ENCODE data around the gene MRPL30. TPM values are rescaled to one million over a fixed set of nuclear protein-coding genes. Genes with fewer than 3 reads are reported as not detected.
"Not testable (repeated sequence)": the region's sequence is repeated elsewhere in the genome, so short reads cannot be mapped to it uniquely, and the experiment has no call there.

The MRPL30 gene
- total RNA-seq, 6 experiments from 2014 or later, result 13.3 to 28.2 (median 14.2) TPM

- H3K27me3 ChIP-seq, result no peaks in the 10 kb centered on the region
- 88% methylated on average over 2 of the region's 2 CpGs for WGBS (ENCODE audit: insufficient coverage, low coverage, low lambda C conversion rate, missing lambda C conversion rate)
- no peak for DNase-seq
- TF ChIP-seq, protein P1, sequence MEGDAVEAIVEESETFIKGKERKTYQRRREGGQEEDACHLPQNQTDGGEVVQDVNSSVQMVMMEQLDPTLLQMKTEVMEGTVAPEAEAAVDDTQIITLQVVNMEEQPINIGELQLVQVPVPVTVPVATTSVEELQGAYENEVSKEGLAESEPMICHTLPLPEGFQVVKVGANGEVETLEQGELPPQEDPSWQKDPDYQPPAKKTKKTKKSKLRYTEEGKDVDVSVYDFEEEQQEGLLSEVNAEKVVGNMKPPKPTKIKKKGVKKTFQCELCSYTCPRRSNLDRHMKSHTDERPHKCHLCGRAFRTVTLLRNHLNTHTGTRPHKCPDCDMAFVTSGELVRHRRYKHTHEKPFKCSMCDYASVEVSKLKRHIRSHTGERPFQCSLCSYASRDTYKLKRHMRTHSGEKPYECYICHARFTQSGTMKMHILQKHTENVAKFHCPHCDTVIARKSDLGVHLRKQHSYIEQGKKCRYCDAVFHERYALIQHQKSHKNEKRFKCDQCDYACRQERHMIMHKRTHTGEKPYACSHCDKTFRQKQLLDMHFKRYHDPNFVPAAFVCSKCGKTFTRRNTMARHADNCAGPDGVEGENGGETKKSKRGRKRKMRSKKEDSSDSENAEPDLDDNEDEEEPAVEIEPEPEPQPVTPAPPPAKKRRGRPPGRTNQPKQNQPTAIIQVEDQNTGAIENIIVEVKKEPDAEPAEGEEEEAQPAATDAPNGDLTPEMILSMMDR (IDR thresholded peaks at IDR 0.05), result no peak
- no peak overlapping the region for H3K27ac ChIP-seq
- H3K4me1 ChIP-seq, result no peaks in the 10 kb centered on the region
- no peaks in the 10 kb centered on the region for H3K36me3 ChIP-seq
- intact Hi-C loops (cut with DNase I), result no loop called here
- ATAC-seq, result no peak
- no peaks in the 10 kb centered on the region for H3K9me3 ChIP-seq
- H3K4me3 ChIP-seq, result no peak overlapping the region
Measured at GRCh38 chr2:99216096-99216495, 35.1 kb downstream of the MRPL30 start.

- Histone ChIP-seq H3K27me3 (no peaks in the 10 kb centered on the region), H3K27ac (no peak overlapping the region), H3K4me3 (no peak overlapping the region), H3K36me3 (no peaks in the 10 kb centered on the region), H3K4me1 (no peaks in the 10 kb centered on the region), H3K9me3 (no peaks in the 10 kb centered on the region)
- no peak for DNase-seq
- TF ChIP-seq, protein P1 (IDR thresholded peaks at IDR 0.05), result no peak
- TF ChIP-seq POLR2A (IDR thresholded peaks at IDR 0.05), result no peak
- WGBS (ENCODE audit: insufficient coverage, low coverage, low lambda C conversion rate, missing lambda C conversion rate), result 72% methylated on average over 3 of the region's 4 CpGs
- intact Hi-C loops (cut with DNase I), result no loop called here
- ATAC-seq, result no peak
Measured at GRCh38 chr2:99217929-99218501, 37.0 kb downstream of the MRPL30 start.

GRCh38 chr2:99233177-99233576 lies 52.2 kb downstream of the MRPL30 start:
- ATAC-seq; DNase-seq; H3K27ac ChIP-seq; intact Hi-C loops (cut with DNase I); H3K4me3 ChIP-seq; H3K4me1 ChIP-seq; H3K9me3 ChIP-seq; H3K27me3 ChIP-seq; H3K36me3 ChIP-seq: not testable (repeated sequence)

DNA sequence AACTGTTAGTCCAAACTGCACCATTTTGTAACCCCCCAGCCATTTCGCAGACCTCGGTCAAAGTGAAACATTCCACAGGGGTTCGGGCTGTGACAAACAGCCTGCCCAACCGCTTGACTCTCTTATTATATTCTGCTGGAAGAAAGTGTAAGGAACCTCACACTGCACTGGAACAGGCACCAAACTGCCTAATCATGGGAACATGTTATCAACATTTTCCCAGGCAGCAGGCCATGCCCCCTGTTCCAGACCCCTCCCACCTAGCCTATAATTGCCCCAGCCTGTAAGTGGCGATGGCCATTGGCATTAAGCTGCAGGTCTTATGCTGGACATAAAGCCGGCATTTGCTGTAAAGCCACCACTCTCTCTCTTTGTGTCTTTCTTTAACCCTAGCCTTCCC lies 57.6 kb downstream of the MRPL30 start:
- no peak for ATAC-seq
- H3K4me1 ChIP-seq, result no peaks in the 10 kb centered on the region
- no peaks in the 10 kb centered on the region for H3K27me3 ChIP-seq
- TF ChIP-seq POLR2A (IDR thresholded peaks at IDR 0.05), result no peak
- TF ChIP-seq, protein P1 (IDR thresholded peaks at IDR 0.05), result no peak
- DNase-seq, result no peak
- no peak overlapping the region for H3K27ac ChIP-seq
- no peaks in the 10 kb centered on the region for H3K9me3 ChIP-seq
- 90% methylated on average over 6 of the region's 6 CpGs for WGBS (ENCODE audit: insufficient coverage, low coverage, low lambda C conversion rate, missing lambda C conversion rate)
- no peak overlapping the region for H3K4me3 ChIP-seq
- H3K36me3 ChIP-seq, result no peaks in the 10 kb centered on the region
- intact Hi-C loops (cut with DNase I), result no loop called here

GRCh38 chr2:99240431-99240830 lies 59.4 kb downstream of the MRPL30 start:
- 86% methylated on average over 2 of the region's 6 CpGs for WGBS (ENCODE audit: insufficient coverage, low coverage, low lambda C conversion rate, missing lambda C conversion rate)
- Histone ChIP-seq H3K36me3 (no peaks in the 10 kb centered on the region), H3K9me3 (no peaks in the 10 kb centered on the region), H3K4me3 (no peak overlapping the region), H3K27me3 (no peaks in the 10 kb centered on the region), H3K27ac (no peak overlapping the region), H3K4me1 (no peaks in the 10 kb centered on the region)
- no peak for ATAC-seq
- no peak for DNase-seq
- TF ChIP-seq, protein P1 (IDR thresholded peaks at IDR 0.05), result no peak
- no peak for TF ChIP-seq POLR2A (IDR thresholded peaks at IDR 0.05)
- intact Hi-C loops (cut with DNase I), result no loop called here
